Natural killer cell (primary cell): ENCODE results near the gene UBL7. TPM values are rescaled to one million over a fixed set of nuclear protein-coding genes. Genes with fewer than 3 reads are reported as not detected.
A peak's percentile ranks its signal among the peaks of the same experiment; 100 is the strongest.

Experiments used
- ATAC-seq, 3 donors: fragments of 150-1000 bp in 2 of 3; fragments of 200-7000 bp in 1 of 3; cut with Tn5 transposase; 1 replicate in 1 of 3; 2 replicates in 2 of 3; pipeline ENCODE4 v1.10.0; 2021; ENCODE audit warnings: mild to moderate bottlenecking in 2 of 3, moderate library complexity in 2 of 3
- DNase-seq, 2 donors: peaks; one replicate each; pipeline versions ENCODE4 v3.0.0 to v3.0.0-alpha.2; 2013 to 2021; ENCODE audit warnings: mixed read lengths in 1 of 2
- H3K27ac ChIP-seq: one replicate; pipeline ENCODE4 v1.5.1; 2013; ENCODE audit warnings: mild to moderate bottlenecking, low read length
- H3K27me3 ChIP-seq: one replicate; pipeline ENCODE4 v1.6.1; 2013; ENCODE audit warnings: low read length; ENCODE audit not compliant: control insufficient read depth, insufficient read depth
- H3K36me3 ChIP-seq: one replicate; pipeline ENCODE4 v1.6.1; 2013; ENCODE audit warnings: low read length; ENCODE audit not compliant: control insufficient read depth, insufficient read depth
- H3K4me1 ChIP-seq: one replicate; pipeline ENCODE4 v1.6.1; 2013; ENCODE audit warnings: low read length; ENCODE audit not compliant: control insufficient read depth, insufficient read depth
- H3K4me3 ChIP-seq: one replicate; pipeline ENCODE4 v1.5.1; 2013; ENCODE audit warnings: low read length
- H3K9me3 ChIP-seq: one replicate; pipeline ENCODE4 v1.6.1; 2013; ENCODE audit warnings: low read length; ENCODE audit not compliant: control insufficient read depth, insufficient read depth
- H3K27ac Mint-ChIP-seq, 2 donors: one replicate each; pipeline ENCODE4 v1.8.0; 2022; ENCODE audit warnings: mild to moderate bottlenecking in 2 of 2, mixed read lengths in 2 of 2, moderate library complexity in 1 of 2
- H3K27me3 Mint-ChIP-seq, 2 donors: one replicate each; pipeline ENCODE4 v1.8.0; 2022; ENCODE audit warnings: low read depth in 2 of 2, mixed read lengths in 2 of 2
- H3K36me3 Mint-ChIP-seq: one replicate; pipeline ENCODE4 v1.8.0; 2022; ENCODE audit warnings: mixed read lengths
- H3K4me1 Mint-ChIP-seq, 2 donors: one replicate each; pipeline ENCODE4 v1.8.0; 2022; ENCODE audit warnings: mixed read lengths in 2 of 2
- H3K4me3 Mint-ChIP-seq: one replicate; pipeline ENCODE4 v1.8.0; 2022; ENCODE audit warnings: mild to moderate bottlenecking, moderate library complexity, mixed read lengths
- H3K9me3 Mint-ChIP-seq, 2 donors: one replicate each; pipeline ENCODE4 v1.8.0; 2022; ENCODE audit warnings: mixed read lengths in 2 of 2
- WGBS: methylation state at CpG from one replicate; pipeline ENCODE4 v1.1.7; 2013; ENCODE audit warnings: missing lambda C conversion rate; ENCODE audit not compliant: insufficient coverage; 5-methylcytosine and 5-hydroxymethylcytosine counted together
- intact Hi-C: fragments of 100-400 bp; cut with micrococcal nuclease; formaldehyde crosslinking; loops from one replicate; pipeline ENCODE4 v1.14.2; 2022
- total RNA-seq, 4 donors: library from RNA; stranded (reverse); fragments of 120-200 nt in 1 of 4; gene quantifications; one replicate each; pipeline versions ENCODE4 v1.2.3 to v1.2.4, GENCODE V29; 2013 to 2022
- TF ChIP-seq, protein P1 (sequence below): fragments of 200-600 bp; IDR thresholded peaks from one replicate; pipeline ENCODE4 v1.8.0; 2022; ENCODE audit warnings: antibody characterized with exemption

UBL7 gene
- total RNA-seq, 3 donors from 2014 or later (not counting 1 experiment from before 2014, with no cell fraction given) = 25.1 to 38.7 (median 29.0) TPM

DNA sequence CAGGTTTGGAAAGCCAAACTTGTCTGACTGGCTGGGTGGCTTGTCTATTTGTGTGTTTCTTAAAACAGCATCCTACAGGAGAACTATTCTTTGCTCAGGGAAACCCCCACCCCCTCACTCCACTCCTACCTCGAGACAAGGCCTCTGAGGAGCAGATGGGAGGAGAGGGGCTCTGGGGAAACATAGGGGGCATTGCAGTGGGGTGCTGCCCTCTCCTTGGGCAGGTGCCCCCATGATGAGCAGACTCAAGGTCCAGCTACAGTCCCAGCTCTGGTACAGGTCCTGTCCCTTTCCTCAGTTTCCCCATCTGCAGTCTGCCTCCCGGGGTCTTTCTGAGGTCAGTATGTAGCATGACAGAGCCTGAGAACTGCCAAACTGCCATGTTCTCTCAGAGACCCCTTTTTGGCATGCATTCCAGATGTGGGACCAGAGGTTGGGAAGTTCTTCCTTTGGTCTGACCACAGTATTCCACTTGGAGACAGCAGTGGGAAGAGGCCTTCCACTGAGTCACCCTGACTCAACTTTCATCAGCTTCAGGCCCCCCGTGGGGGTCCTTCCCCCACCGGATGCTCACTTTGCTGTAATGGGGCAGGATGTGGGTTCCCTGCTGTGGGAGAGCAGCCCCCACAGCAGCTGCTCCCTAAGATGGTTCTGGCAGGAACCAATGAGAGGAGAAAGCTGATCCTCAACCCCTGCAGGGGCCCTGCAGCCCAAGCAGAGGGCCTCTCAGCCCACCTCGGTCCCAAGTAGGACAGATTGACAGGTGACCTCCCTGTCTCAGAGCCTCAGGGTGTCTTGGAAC, 61.2 kb downstream of the UBL7 start:
- H3K4me3 ChIP-seq = no peak overlapping the region
- H3K4me1 Mint-ChIP-seq = peaks cover 44 to 69% of the 10 kb centered on the region in 2 donors
- peak overlapping the region; percentile 20 for H3K27ac ChIP-seq
- H3K9me3 Mint-ChIP-seq = no peaks in the 10 kb centered on the region
- H3K9me3 ChIP-seq = no peaks in the 10 kb centered on the region
- H3K36me3 ChIP-seq = no peaks in the 10 kb centered on the region
- WGBS = 17% methylated on average over 4 of the region's 5 CpGs
- intact Hi-C loops = loop anchor here (5.0 kb wide), 1 partner anchor 38 kb away; no protein-coding TSS in a partner anchor
- H3K4me3 Mint-ChIP-seq = peak overlapping the region; percentile 63
- no peaks in the 10 kb centered on the region for H3K36me3 Mint-ChIP-seq
- H3K27me3 Mint-ChIP-seq = no peaks in the 10 kb centered on the region
- H3K27ac Mint-ChIP-seq = peak overlapping the region; percentile 63 to 70
- no peaks in the 10 kb centered on the region for H3K27me3 ChIP-seq
- peaks cover 93% of the 10 kb centered on the region for H3K4me1 ChIP-seq
- peak; percentile 34 to 39 (median 35) for ATAC-seq
- TF ChIP-seq, protein P1, sequence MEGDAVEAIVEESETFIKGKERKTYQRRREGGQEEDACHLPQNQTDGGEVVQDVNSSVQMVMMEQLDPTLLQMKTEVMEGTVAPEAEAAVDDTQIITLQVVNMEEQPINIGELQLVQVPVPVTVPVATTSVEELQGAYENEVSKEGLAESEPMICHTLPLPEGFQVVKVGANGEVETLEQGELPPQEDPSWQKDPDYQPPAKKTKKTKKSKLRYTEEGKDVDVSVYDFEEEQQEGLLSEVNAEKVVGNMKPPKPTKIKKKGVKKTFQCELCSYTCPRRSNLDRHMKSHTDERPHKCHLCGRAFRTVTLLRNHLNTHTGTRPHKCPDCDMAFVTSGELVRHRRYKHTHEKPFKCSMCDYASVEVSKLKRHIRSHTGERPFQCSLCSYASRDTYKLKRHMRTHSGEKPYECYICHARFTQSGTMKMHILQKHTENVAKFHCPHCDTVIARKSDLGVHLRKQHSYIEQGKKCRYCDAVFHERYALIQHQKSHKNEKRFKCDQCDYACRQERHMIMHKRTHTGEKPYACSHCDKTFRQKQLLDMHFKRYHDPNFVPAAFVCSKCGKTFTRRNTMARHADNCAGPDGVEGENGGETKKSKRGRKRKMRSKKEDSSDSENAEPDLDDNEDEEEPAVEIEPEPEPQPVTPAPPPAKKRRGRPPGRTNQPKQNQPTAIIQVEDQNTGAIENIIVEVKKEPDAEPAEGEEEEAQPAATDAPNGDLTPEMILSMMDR = no peak
- DNase-seq = peak in 1 of 2 donors; percentile 61

DNA sequence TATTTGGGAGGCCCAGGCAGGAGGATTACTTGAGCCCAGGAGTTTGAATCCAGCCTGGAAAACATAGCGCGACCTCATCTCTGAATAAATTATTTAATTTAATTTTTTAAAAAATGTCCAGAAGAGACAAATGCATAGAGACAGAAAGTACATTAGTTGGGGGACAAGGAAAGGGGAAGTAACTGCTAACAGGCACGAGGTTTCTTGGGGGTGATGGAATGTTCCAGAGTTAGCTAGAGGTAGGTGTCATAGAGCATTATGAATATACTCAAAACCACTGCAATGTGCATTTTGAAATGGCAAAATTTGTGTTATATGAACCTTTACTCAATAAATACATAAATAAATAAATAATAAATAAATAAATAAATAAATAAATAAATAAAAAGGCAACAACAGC, 61.9 kb downstream of the UBL7 start:
- WGBS = 20% methylated on average over 1 of the region's 3 CpGs
- Histone ChIP-seq H3K4me1 (peaks cover 87% of the 10 kb centered on the region), H3K27ac (peak overlapping the region; percentile 20), H3K9me3 (no peaks in the 10 kb centered on the region), H3K27me3 (no peaks in the 10 kb centered on the region), H3K4me3 (no peak overlapping the region), H3K36me3 (no peaks in the 10 kb centered on the region)
- DNase-seq (no peak), ATAC-seq (no peak)
- Mint-ChIP-seq H3K4me3 (peak overlapping the region; percentile 52), H3K9me3 (no peaks in the 10 kb centered on the region), H3K36me3 (no peaks in the 10 kb centered on the region), H3K27ac (no peak overlapping the region), H3K4me1 (peaks cover 39 to 63% of the 10 kb centered on the region in 2 donors), H3K27me3 (no peaks in the 10 kb centered on the region)
- intact Hi-C loops = no loop called here
- TF ChIP-seq, protein P1 = no peak

DNA sequence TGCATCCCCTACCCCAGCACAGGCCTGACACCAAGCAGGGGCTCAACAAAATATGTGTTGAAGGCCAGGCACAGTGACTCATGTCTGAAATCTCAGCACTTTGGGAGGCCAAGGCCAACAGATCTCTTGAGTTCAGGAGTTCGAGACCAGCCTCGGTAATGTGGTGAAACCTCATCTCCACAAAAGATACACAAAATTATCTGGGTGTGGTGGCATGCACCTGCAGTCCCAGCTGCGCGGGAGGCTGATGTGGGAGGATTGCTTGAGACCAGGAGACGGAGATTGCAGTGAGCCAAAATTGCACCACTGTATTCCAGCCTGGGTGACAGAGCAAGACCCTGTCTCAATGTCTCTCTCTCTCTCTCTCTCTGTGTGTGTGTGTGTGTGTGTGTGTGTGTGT, 62.8 kb downstream of the UBL7 start:
- H3K27ac ChIP-seq = peak overlapping the region; percentile 85
- H3K27me3 Mint-ChIP-seq = no peaks in the 10 kb centered on the region
- no peaks in the 10 kb centered on the region for H3K27me3 ChIP-seq
- TF ChIP-seq, protein P1 = no peak
- no peak for ATAC-seq
- no peaks in the 10 kb centered on the region for H3K36me3 Mint-ChIP-seq
- no peak for DNase-seq
- no peaks in the 10 kb centered on the region for H3K36me3 ChIP-seq
- no peaks in the 10 kb centered on the region for H3K9me3 ChIP-seq
- H3K4me3 ChIP-seq = no peak overlapping the region
- intact Hi-C loops = no loop called here
- H3K4me3 Mint-ChIP-seq = no peak overlapping the region
- H3K9me3 Mint-ChIP-seq = no peaks in the 10 kb centered on the region
- peaks cover 39 to 54% of the 10 kb centered on the region in 2 donors for H3K4me1 Mint-ChIP-seq
- WGBS = 88% methylated on average over 3 of the region's 5 CpGs
- peak overlapping the region in 1 of 2 donors; percentile 16 for H3K27ac Mint-ChIP-seq
- H3K4me1 ChIP-seq = peaks cover 78% of the 10 kb centered on the region
